IPS-NIHi7 (cell line): Measurements from ENCODE around the gene HPS5.

ENCODE experiments used
- DNase-seq: peaks from one replicate; pipeline ENCODE4 v3.0.0; 2012; ENCODE audit warnings: mixed read lengths; ENCODE audit errors: extremely low spot score

HPS5 gene

GRCh38 chr11:18239655-18240054 lies 82.3 kb downstream of the HPS5 start:
- DNase-seq: no peak

- DNase-seq: no peak
These were observed 85.1 kb downstream of the HPS5 start, which contains the start of gene SAA4 for GRCh38 chr11:18236664-18237356. TSS of gene SAA4 (minus strand) at chr11:18236802. CDS start at chr11:18235926, 876 bp downstream.

- DNase-seq: no peak
These were observed 86.3 kb downstream of the HPS5 start for GRCh38 chr11:18235394-18236334.

GRCh38 chr11:18233912-18234311 lies 88.0 kb downstream of the HPS5 start:
- DNase-seq: no peak

GRCh38 chr11:18230859-18231258 lies 91.1 kb downstream of the HPS5 start:
- no peak for DNase-seq

- no peak for DNase-seq
These were observed 92.4 kb downstream of the HPS5 start for GRCh38 chr11:18229501-18229900.
